Mammary microvascular endothelial cell (primary cell): ENCODE results near the gene HOMER1. TPM values are rescaled to one million over a fixed set of nuclear protein-coding genes. Genes with fewer than 3 reads are reported as not detected.

Experiments used
- total RNA-seq: library from RNA; depleted of rRNA; stranded (reverse); fragments of >200 nt; gene quantifications from 2 replicates; pipeline ENCODE4 v1.2.3, GENCODE V29; 2015

The HOMER1 gene
- 1.6 and 1.8 TPM in 2 replicates for total RNA-seq

GRCh38 chr5:79513704-79514390 lies at the start of gene HOMER1:
HOMER1 (minus strand) TSS chr5:79514134; CDS start chr5:79512774, 1,360 bp downstream.

Other genes with a start within 250 kb of the HOMER1 start
- gene TENT2, start 98.3 kb upstream of the HOMER1 start, total RNA-seq, result 23.2 and 26.6 TPM in 2 replicates
- under 0.01 TPM in 2 replicates for gene CMYA5, start 175.7 kb upstream of the HOMER1 start, total RNA-seq